AG10803 (cell line): ENCODE measurements around the gene CCSER1.
"Not testable (repeated sequence)": the region's sequence is repeated elsewhere in the genome, so short reads cannot be mapped to it uniquely, and the experiment has no call there.

ENCODE experiments used
- DNase-seq: peaks from one replicate; pipeline ENCODE4 v3.0.0; 2010; ENCODE audit warnings: low read depth
- H3K4me3 ChIP-seq: 2 replicates; pipeline ENCODE4 v1.5.1; 2011; ENCODE audit warnings: mild to moderate bottlenecking, low read length, control low read depth
- TF ChIP-seq, protein P1 (sequence below): conservative IDR thresholded peaks from 2 replicates; pipeline ENCODE4 v1.5.1; 2011; ENCODE audit warnings: mild to moderate bottlenecking, low read length, control low read depth, inconsistent platforms

CCSER1 gene

DNA sequence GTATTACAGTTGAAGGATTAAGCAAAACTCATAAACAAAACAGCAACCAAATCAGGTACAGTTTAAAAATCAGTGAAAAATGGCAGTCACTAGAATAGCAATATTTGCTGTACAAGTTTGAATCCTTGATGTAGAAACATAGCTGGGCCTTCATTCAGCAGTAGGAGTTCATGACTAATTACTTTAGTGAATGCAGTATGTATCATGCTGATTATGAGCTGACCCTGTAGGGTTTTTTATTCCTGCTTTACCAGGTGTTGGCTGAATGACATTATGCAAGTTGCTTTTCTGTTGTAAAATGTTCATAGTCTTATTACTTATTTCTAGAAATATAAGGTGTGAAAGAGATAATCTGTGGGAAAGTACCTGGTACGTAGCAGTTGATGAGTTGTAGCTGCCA lies 179.6 kb downstream of the CCSER1 start:
- no peak for DNase-seq
- TF ChIP-seq, protein P1, sequence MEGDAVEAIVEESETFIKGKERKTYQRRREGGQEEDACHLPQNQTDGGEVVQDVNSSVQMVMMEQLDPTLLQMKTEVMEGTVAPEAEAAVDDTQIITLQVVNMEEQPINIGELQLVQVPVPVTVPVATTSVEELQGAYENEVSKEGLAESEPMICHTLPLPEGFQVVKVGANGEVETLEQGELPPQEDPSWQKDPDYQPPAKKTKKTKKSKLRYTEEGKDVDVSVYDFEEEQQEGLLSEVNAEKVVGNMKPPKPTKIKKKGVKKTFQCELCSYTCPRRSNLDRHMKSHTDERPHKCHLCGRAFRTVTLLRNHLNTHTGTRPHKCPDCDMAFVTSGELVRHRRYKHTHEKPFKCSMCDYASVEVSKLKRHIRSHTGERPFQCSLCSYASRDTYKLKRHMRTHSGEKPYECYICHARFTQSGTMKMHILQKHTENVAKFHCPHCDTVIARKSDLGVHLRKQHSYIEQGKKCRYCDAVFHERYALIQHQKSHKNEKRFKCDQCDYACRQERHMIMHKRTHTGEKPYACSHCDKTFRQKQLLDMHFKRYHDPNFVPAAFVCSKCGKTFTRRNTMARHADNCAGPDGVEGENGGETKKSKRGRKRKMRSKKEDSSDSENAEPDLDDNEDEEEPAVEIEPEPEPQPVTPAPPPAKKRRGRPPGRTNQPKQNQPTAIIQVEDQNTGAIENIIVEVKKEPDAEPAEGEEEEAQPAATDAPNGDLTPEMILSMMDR = no peak
- H3K4me3 ChIP-seq = no peak overlapping the region

DNA sequence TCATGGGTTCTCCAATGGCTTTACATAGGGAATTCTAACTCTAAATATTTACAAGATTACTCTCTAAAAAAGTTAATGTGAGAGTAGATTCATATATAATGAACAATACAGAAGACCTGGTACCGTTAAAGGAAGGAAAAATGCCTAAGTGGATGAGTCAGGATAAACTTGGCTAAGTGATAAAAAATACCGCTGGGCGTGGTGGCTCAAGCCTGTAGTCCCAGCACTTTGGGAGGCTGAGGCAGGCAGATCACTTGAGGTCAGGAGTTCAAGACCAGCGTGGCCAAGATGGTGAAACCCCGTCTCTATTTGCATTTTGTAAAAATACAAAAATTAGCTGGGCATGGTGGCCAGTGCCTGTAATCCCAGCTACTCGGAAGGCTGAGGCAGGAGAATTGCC lies 189.9 kb downstream of the CCSER1 start:
- DNase-seq = peak; percentile 0
- not testable (repeated sequence) for H3K4me3 ChIP-seq

DNA sequence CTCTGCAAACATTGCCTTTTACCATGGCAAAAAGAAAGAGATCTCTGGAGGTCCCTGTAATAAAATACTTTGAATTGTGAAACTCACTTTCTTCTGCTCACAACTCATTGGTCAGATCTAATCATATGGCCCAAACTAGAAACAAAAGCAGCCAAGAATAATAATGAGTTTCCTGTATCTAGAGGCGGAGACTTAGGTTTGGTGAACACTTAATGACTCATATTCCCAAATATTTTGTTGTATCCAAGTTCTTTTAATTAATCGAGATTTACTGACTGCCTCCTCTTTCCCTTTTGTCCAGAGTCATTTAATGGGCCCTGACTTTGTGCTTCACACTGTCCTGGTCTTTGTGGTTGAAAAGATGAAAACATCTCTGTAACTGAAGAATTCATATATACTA lies 190.6 kb downstream of the CCSER1 start:
- H3K4me3 ChIP-seq = no peak overlapping the region
- TF ChIP-seq, protein P1 = no peak
- DNase-seq = peak; percentile 63

DNA sequence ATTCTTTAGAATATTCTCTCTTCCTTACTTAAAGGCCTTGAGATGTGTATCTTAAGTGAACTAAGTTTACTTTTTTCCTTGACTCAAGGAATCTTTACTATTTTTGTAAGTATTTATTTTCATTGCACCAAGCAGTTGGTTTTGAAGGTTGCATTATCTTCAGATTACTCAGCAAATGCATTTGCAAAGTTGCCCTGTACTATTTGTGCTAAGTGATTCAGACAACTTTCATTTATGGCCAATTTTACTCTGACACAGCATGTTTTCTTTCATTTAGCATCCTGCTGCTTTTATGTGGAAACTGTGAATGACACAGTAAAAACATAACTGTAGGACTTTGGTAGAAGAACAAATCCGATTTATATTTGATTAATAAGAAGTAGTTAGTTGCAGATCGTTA lies 191.0 kb downstream of the CCSER1 start:
- DNase-seq = peak; percentile 57
- H3K4me3 ChIP-seq = no peak overlapping the region
- TF ChIP-seq, protein P1 = no peak

DNA sequence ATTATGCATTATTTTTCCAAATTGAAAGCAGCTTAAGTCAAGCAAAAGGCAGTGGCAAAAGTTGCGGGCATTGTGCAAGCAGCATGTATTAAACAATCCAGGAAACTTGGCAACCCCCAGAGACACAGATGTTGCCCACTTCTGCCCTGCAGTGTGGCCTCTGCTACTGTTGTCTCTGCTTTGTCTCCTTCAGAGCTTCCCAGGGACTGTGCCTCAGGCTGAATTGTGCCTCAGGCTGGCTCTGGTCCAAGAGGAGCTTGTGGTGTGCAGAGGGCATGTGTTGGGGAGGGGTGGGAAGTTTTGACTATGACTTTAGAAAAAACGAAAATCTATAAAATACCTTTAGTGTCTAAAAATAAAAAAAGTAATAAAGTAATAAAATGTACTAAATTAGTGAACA lies 201.4 kb downstream of the CCSER1 start:
- peak; percentile 0 for DNase-seq
- TF ChIP-seq, protein P1 = no peak
- H3K4me3 ChIP-seq = no peak overlapping the region

DNA sequence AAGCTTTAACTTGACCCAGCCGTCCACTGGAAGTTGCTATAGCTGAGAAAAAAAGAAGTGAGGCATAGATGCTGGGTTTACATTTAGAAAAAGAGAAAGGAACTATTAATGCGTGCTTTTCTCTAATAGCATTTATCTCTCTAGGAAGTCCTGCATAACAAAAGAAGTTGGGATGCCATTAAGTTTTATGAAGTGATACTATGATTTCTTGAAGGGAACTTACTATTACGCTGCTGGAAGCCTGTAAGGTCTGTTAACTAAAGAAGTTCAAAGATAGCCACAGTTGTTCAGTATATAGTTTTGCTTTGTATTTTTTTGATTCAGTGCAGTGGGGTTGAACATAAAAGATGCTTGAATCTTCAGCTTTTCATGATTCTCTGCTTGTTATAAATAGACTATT lies 203.4 kb downstream of the CCSER1 start:
- H3K4me3 ChIP-seq = no peak overlapping the region
- DNase-seq = no peak
- TF ChIP-seq, protein P1 = no peak

DNA sequence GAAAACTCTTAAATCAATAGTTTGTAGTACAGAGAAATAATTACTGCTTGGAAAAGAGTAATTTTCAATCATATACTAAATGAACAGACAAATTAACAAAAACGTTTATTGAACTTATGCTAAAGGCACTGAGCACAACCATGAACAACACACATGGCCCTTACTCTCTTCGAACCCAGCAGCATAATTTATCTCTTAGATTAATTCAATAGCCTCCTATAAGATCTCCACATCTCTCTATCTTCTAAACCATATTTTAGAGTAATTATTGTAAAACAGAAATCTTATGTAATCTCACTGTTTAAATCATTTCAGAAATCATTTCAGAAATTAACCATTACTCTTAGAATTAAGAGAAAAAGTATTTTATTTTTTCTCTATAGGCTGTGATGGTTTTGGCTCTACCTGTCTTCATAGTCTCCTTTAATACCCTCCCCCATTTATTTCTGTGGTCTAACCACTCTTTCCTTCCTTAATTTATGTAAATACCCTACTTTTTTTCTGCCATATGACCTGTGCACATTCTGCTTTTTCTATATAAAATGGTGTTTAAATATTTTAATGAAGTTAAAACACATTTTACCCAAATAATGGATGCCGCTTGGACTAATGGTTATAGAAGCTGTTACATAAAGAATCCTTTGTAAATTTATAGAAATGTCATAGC lies 218.5 kb downstream of the CCSER1 start:
- DNase-seq = no peak
- no peak overlapping the region for H3K4me3 ChIP-seq
- TF ChIP-seq, protein P1 = no peak

DNA sequence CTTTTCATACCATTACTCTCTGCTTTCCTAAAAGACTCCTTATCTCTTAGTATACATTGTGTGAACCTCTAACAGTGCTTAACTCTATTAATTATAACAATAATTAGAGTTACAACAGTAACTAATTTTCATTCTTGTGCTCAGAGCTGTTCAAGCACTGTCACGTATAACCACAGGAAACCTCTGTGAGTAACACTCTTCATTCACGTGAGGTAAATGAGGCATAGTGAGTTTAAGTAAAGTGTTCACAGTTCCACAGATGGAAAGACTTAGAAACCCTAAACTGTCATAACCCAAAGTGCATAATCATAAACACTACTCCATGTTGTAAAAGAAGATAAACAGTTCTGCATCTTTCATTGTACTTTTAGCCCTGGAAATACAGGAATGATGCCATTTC lies 222.4 kb downstream of the CCSER1 start:
- TF ChIP-seq, protein P1 = no peak
- no peak for DNase-seq
- H3K4me3 ChIP-seq = no peak overlapping the region
